Upper lobe of left lung (tissue), 6 donors: ENCODE data around the gene FXYD1. TPM values are rescaled to one million over a fixed set of nuclear protein-coding genes. Genes with fewer than 3 reads are reported as not detected.
A peak's percentile ranks its signal among the peaks of the same experiment; 100 is the strongest.
"Not testable (repeated sequence)": the region's sequence is repeated elsewhere in the genome, so short reads cannot be mapped to it uniquely, and the experiment has no call there.

Experiments
- ATAC-seq, 2 donors: fragments of 200-7000 bp; cut with Tn5 transposase; one replicate each; pipeline ENCODE4 v1.9.1; 2022; ENCODE audit warnings: mild to moderate bottlenecking in 2 of 2, moderate library complexity in 2 of 2; ENCODE audit not compliant: low FRiP score in 2 of 2
- DNase-seq, 2 donors: peaks; one replicate each; pipeline ENCODE4 v3.0.0-alpha.2; 2019 to 2020
- H3K27ac ChIP-seq, 4 donors: fragments of 200-600 bp; sonication (generic); one replicate each; pipeline ENCODE4 v1.5.1; 2016 to 2019
- H3K27me3 ChIP-seq, 4 donors: fragments of 200-600 bp; sonication (generic); one replicate each; pipeline ENCODE4 v1.5.1; 2017 to 2019
- H3K36me3 ChIP-seq, 4 donors: fragments of 200-600 bp; sonication (generic); one replicate each; pipeline ENCODE4 v1.5.1; 2016 to 2019
- H3K4me1 ChIP-seq, 4 donors: fragments of 200-600 bp; sonication (generic); one replicate each; pipeline ENCODE4 v1.5.1; 2018 to 2019
- H3K4me3 ChIP-seq, 4 donors: fragments of 200-600 bp; sonication (generic); one replicate each; pipeline ENCODE4 v1.5.1; 2017 to 2019; ENCODE audit warnings: mild to moderate bottlenecking in 2 of 4, moderate library complexity in 1 of 4
- H3K9me3 ChIP-seq, 4 donors: fragments of 200-600 bp; sonication (generic); one replicate each; pipeline ENCODE4 v1.5.1; 2018 to 2019
- EP300 ChIP-seq, 4 donors: sonication (generic); formaldehyde crosslinking; IDR thresholded peaks; one replicate each; pipeline ENCODE4 v1.5.1; 2017; ENCODE audit warnings: antibody characterized with exemption in 4 of 4, control low read depth in 2 of 4
- POLR2A ChIP-seq, 4 donors: fragments of 450-650 bp; IDR thresholded peaks; one replicate each; pipeline ENCODE4 v1.5.1; 2016 to 2017; ENCODE audit warnings: antibody characterized with exemption in 4 of 4, mild to moderate bottlenecking in 2 of 4
- POLR2AphosphoS5 ChIP-seq, 2 donors: sonication (generic); formaldehyde crosslinking; IDR thresholded peaks; one replicate each; pipeline ENCODE4 v1.5.1; 2017; ENCODE audit warnings: antibody characterized with exemption in 2 of 2
- WGBS, 2 donors: methylation state at CpG; one replicate each; pipeline ENCODE4 v1.1.5; 2017 to 2018; 5-methylcytosine and 5-hydroxymethylcytosine counted together
- total RNA-seq, 6 donors: library from RNA; depleted of rRNA in 4 of 6; stranded (reverse); fragments of >200 nt in 4 of 6; gene quantifications; one replicate each; pipeline versions ENCODE4 v1.1.0 to v1.2.1, GENCODE V29; 2016 to 2021
- TF ChIP-seq, protein P1 (sequence below), 6 experiments: fragments of 450-650 bp in 4 of 6; fragments of 200-600 bp in 2 of 6; sonication (generic) in 2 of 6; IDR thresholded peaks; one replicate each; pipeline ENCODE4 v1.5.1; 2016 to 2019; ENCODE audit warnings: antibody characterized with exemption in 6 of 6
- donor health status: DM: no; HTN: no; CAD: no; lungs with moderate emphysema.
- donor health status: DM: no; HTN: yes; CAD: no; lungs with severe emphysema.

FXYD1 gene
- total RNA-seq, 6 donors from 2014 or later: 3.8 to 64.9 (median 25.2) TPM

DNA sequence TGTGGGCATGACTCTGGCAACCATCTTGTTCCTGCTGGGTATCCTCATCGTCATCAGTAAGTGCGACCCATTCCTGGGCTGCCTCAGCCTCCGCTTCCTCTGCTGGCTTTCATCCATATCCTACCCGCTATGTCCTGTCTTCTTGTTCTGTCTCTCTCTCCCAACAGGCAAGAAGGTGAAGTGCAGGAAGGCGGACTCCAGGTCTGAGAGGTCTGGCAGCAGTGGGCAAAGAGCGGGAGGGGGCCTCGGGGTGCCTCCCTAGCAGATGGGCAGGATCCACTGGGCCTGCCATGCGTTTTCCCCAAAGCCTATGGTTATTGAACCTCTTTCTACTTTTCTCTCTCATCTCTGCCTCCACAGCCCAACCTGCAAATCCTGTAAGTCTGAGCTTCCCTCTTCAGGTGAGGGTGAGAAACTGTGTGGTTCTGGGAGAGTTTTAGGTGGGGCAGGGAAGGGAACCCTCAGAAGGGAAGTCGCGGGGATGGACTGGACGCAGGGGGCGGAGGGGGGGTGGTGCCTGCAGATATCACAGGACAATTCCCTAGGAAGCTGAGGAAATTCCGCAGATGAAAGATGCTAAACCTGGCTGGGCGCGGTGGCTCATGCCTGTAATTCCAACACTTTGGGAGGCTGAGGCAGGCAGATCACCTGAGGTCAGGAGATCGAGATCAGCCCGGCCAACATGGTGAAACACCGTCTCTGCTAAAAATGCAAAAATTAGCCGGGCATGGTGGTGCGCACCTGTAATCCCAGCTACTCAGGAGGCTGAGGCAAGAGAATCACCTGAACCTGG, 12.8 kb downstream of the FXYD1 start:
- no peak overlapping the region for H3K4me3 ChIP-seq
- H3K36me3 ChIP-seq: no peaks in the 10 kb centered on the region
- 85 to 89% methylated on average over 20 of the region's 20 CpGs for WGBS, 2 donors
- DNase-seq: no peak
- H3K27me3 ChIP-seq: no peaks in the 10 kb centered on the region
- H3K4me1 ChIP-seq: peaks cover 22 to 38% (median 31%) of the 10 kb centered on the region in 4 donors
- no peak for ATAC-seq
- no peaks in the 10 kb centered on the region for H3K9me3 ChIP-seq
- H3K27ac ChIP-seq: no peak overlapping the region
- TF ChIP-seq, protein P1, sequence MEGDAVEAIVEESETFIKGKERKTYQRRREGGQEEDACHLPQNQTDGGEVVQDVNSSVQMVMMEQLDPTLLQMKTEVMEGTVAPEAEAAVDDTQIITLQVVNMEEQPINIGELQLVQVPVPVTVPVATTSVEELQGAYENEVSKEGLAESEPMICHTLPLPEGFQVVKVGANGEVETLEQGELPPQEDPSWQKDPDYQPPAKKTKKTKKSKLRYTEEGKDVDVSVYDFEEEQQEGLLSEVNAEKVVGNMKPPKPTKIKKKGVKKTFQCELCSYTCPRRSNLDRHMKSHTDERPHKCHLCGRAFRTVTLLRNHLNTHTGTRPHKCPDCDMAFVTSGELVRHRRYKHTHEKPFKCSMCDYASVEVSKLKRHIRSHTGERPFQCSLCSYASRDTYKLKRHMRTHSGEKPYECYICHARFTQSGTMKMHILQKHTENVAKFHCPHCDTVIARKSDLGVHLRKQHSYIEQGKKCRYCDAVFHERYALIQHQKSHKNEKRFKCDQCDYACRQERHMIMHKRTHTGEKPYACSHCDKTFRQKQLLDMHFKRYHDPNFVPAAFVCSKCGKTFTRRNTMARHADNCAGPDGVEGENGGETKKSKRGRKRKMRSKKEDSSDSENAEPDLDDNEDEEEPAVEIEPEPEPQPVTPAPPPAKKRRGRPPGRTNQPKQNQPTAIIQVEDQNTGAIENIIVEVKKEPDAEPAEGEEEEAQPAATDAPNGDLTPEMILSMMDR (IDR thresholded peaks at IDR 0.05): no peak
- TF ChIP-seq POLR2A (IDR thresholded peaks at IDR 0.05) (no peak), POLR2AphosphoS5 (IDR thresholded peaks at IDR 0.05) (no peak), EP300 (IDR thresholded peaks at IDR 0.05) (no peak)

DNA sequence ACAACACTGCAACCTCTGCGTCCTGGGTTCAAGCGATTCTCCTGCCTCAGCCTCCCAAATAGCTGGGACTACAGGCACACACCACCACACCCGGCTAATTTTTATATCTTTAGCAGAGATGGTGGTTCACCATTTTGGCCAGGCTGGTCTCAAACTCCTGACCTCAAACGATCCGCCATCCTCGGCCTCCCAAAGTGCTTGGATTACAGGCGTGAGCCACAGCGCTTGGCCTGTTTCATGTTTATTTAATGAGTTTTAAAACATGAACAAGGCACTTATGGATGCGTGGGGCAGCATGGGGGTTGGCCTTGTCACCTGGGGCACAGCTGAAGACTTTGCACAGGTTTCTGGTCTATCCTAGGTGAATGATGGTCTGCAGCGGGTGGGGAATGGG, 14.5 kb downstream of the FXYD1 start:
- DNase-seq, H3K27me3 ChIP-seq, H3K27ac ChIP-seq, H3K9me3 ChIP-seq, ATAC-seq, H3K4me3 ChIP-seq: not testable (repeated sequence)
- WGBS, 2 donors: 68 to 85% methylated on average over 7 to 10 of the region's 10 CpGs
- H3K4me1 ChIP-seq: peaks cover 24 to 39% (median 33%) of the 10 kb centered on the region in 4 donors
- peaks cover 1 to 17% (median 6%) of the 10 kb centered on the region in 4 donors for H3K36me3 ChIP-seq

DNA sequence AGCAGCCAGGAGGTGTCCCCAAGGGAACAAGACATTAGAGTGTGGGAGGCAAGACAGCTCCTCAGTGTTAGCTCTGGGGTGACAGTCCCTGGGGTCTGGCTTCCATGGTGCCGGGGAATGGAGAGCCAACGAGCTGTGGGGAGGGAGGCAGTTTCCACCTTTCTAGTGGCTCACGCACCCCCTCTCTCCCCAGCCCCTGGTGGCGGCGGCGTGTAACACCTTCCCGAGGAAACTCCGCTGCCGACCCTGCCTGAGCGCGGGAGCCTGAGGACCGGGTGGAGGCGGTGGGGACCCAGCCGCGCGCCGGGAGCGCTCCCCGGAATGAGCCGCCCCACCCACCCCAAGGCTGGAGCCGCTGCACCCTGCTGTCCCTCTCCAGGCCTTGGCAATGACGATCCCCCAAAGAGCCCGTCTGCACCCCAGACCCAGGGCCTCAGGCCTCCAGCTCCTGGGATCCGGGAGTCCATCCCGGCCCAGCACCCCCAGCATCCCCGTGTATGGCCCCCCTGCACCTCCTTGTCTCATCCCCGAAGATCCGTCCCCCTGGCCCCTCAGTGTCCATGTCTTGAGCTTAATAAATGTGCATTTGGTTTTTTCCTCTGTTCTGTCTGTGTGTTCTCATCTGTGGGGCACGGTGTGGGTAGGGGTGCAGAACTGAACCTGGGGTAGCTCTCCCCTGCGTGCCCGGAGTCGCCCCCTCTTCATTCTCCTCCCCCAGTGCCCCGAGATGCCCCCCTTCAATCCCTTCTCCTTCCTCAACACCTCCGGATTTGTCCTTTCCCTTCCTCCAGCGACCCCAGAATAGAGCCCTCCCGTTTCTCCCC, 15.3 kb downstream of the FXYD1 start:
- H3K9me3 ChIP-seq: no peaks in the 10 kb centered on the region
- 2 to 3% methylated on average over 15 to 22 of the region's 36 CpGs for WGBS, 2 donors
- peaks cover 3 to 24% (median 9%) of the 10 kb centered on the region in 4 donors for H3K36me3 ChIP-seq
- TF ChIP-seq, protein P1 (IDR thresholded peaks at IDR 0.05): peak; percentile 59 to 82 (median 74)
- no peak for TF ChIP-seq EP300 (IDR thresholded peaks at IDR 0.05)
- H3K4me1 ChIP-seq: peaks cover 24 to 39% (median 33%) of the 10 kb centered on the region in 4 donors
- ATAC-seq (peak; percentile 47 to 75), DNase-seq (peak; percentile 48 to 89)
- no peaks in the 10 kb centered on the region for H3K27me3 ChIP-seq
- peak overlapping the region; percentile 75 to 96 (median 86) for H3K27ac ChIP-seq
- peak overlapping the region; percentile 26 to 81 (median 72) for H3K4me3 ChIP-seq

DNA sequence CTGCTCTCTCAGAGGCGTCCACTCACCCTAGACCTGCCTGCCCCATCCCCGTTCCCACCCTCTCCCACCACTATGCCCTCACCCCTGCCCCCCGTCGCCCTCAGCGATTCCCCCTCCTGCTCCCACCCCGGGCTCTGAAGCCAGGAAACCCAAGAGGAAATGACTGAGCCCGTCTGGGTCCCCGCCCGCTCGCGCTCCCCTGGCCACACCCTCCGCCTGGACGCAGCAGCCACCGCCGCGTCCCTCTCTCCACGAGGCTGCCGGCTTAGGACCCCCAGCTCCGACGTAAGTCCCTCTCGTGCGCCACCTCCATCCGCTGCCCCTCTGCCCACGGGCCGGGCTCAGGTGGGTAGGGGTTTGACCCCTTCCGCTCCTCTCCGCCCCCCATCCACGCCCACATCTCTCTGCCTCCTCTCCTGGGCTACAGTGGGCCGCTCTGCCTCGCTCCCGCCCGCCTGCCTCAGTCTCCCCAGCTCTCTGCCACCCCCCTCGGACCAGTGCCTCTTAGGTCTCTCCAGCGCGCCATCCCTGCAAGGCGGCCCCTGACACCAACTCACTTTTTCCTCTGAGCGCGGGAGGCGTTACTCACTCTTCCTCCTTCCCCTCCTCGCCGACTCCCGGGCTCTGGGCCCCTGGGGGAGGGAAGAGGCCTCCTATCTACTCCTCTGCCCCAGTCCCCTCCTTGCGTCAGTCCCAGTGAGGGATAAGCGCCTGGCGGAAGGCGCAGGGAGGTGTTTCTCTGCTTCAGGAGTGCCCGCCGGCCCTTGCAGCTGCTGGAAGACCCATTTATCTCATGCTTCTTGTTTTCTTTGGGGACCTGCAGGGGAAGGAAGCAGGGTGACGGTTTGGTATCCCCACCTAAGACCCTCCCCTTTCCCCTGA, 16.1 kb downstream of the FXYD1 start, which contains the start of gene FXYD5:
Gene FXYD5 (plus strand): TSS at position 211 of the 882 bp plus-strand sequence. CDS start 816 bp downstream, outside the sequence.
- Histone ChIP-seq H3K4me3 (peak within 1 kb of the TSS; percentile 71 to 81 (median 74)), H3K4me1 (peaks cover 24 to 39% (median 33%) of the 10 kb centered on the region in 4 donors), H3K9me3 (no peaks in the 10 kb centered on the region), H3K27ac (peak within 1 kb of the TSS; percentile 75 to 96 (median 86)), H3K27me3 (no peaks in the 10 kb centered on the region), H3K36me3 (peaks cover 10 to 33% (median 16%) of the 10 kb centered on the region in 4 donors)
- DNase-seq: peak; percentile 79 to 92
- no peak for TF ChIP-seq EP300 (IDR thresholded peaks at IDR 0.05)
- TF ChIP-seq POLR2A (IDR thresholded peaks at IDR 0.05): peak in 2 of 4 donors; percentile 20 to 63
- TF ChIP-seq, protein P1 (IDR thresholded peaks at IDR 0.05): peak in 2 of 6 experiments; percentile 21
- TF ChIP-seq POLR2AphosphoS5 (IDR thresholded peaks at IDR 0.05): peak; percentile 55 to 61
- WGBS, 2 donors: 2% methylated on average over 34 to 39 of the region's 49 CpGs
- peak; percentile 86 to 90 for ATAC-seq
